HepG2 (cell line): ENCODE data around the gene ZNF526. TPM values are rescaled to one million over a fixed set of nuclear protein-coding genes. Genes with fewer than 3 reads are reported as not detected.

Experiments used
- BORCS8-MEF2B ChIP-seq: sonication (generic); formaldehyde crosslinking; IDR thresholded peaks from 2 replicates; pipeline ENCODE4 v1.8.0; 2022; ENCODE audit warnings: mild to moderate bottlenecking, missing genetic modification reagents
- FOXK2 ChIP-seq: fragments of 450-650 bp; IDR thresholded peaks from 2 replicates; pipeline ENCODE4 v1.6.1; 2016
- GABPA ChIP-seq, 2 experiments: IDR thresholded peaks; 2 replicates each; pipeline ENCODE4 v1.6.1; 2011 to 2016; ENCODE audit warnings: low read depth in 2 of 2, low read length in 1 of 2, missing biosample characterization in 1 of 2, missing genetic modification characterization in 1 of 2
- JUND ChIP-seq: sonication (generic); formaldehyde crosslinking; IDR thresholded peaks from 2 replicates; pipeline ENCODE4 v1.8.0; 2022; ENCODE audit warnings: mild to moderate bottlenecking, missing genetic modification reagents
- MIER3 ChIP-seq: IDR thresholded peaks from 2 replicates; pipeline ENCODE4 v1.6.1; 2016; ENCODE audit warnings: missing compliant biosample characterization, borderline replicate concordance
- NR2C2 ChIP-seq: sonication (generic); formaldehyde crosslinking; IDR thresholded peaks from 2 replicates; pipeline ENCODE4 v1.4.0; 2020; ENCODE audit warnings: missing genetic modification reagents, mild to moderate bottlenecking, moderate library complexity, borderline replicate concordance
- PAX8 ChIP-seq: sonication (generic); formaldehyde crosslinking; IDR thresholded peaks from 2 replicates; pipeline ENCODE4 v1.8.0; 2022; ENCODE audit warnings: mild to moderate bottlenecking, missing genetic modification reagents, borderline replicate concordance
- PHF8 ChIP-seq: sonication (generic); formaldehyde crosslinking; IDR thresholded peaks from 2 replicates; pipeline ENCODE4 v1.5.0; 2020; ENCODE audit warnings: missing genetic modification reagents
- PRPF4 ChIP-seq: fragments of 200-400 bp; formaldehyde crosslinking; IDR thresholded peaks from 2 replicates; pipeline ENCODE4 v1.6.1; 2016; ENCODE audit warnings: low read length, low read depth; ENCODE audit not compliant: poor library complexity, severe bottlenecking
- SNAPC2 ChIP-seq: sonication (generic); formaldehyde crosslinking; IDR thresholded peaks from 2 replicates; pipeline ENCODE4 v1.8.1; 2022; ENCODE audit warnings: mild to moderate bottlenecking, missing genetic modification reagents
- TCF12 ChIP-seq, 2 experiments: fragments of 450-650 bp in 1 of 2; sonication (generic) in 1 of 2; formaldehyde crosslinking in 1 of 2; IDR thresholded peaks; 2 replicates each; pipeline versions ENCODE4 v1.6.1 to v1.8.0; 2017 to 2022; ENCODE audit warnings: antibody characterized with exemption in 1 of 2, mild to moderate bottlenecking in 1 of 2, missing genetic modification reagents in 1 of 2, moderate library complexity in 1 of 2
- THAP11 ChIP-seq: IDR thresholded peaks from 2 replicates; pipeline ENCODE4 v1.6.1; 2016; ENCODE audit warnings: missing biosample characterization, missing genetic modification reagents
- ZBTB20 ChIP-seq: sonication (generic); formaldehyde crosslinking; IDR thresholded peaks from 2 replicates; pipeline ENCODE4 v1.8.1; 2023; ENCODE audit warnings: missing genetic modification reagents, low read depth, mild to moderate bottlenecking, borderline replicate concordance
- ZC3H4 ChIP-seq: sonication (generic); formaldehyde crosslinking; IDR thresholded peaks from 2 replicates; pipeline ENCODE4 v1.4.0; 2020; ENCODE audit warnings: missing genetic modification reagents, borderline replicate concordance
- ZFP90 ChIP-seq: sonication (generic); formaldehyde crosslinking; IDR thresholded peaks from 2 replicates; pipeline ENCODE4 v1.8.0; 2022; ENCODE audit warnings: missing genetic modification reagents, mild to moderate bottlenecking, inconsistent platforms, borderline replicate concordance
- ZNF121 ChIP-seq: sonication (generic); formaldehyde crosslinking; IDR thresholded peaks from 2 replicates; pipeline ENCODE4 v1.5.0; 2020; ENCODE audit warnings: mild to moderate bottlenecking, missing genetic modification reagents
- ZNF224 ChIP-seq: sonication (generic); formaldehyde crosslinking; IDR thresholded peaks from 2 replicates; pipeline ENCODE4 v1.5.0; 2020; ENCODE audit warnings: mild to moderate bottlenecking, missing genetic modification reagents
- ZNF225 ChIP-seq: sonication (generic); formaldehyde crosslinking; IDR thresholded peaks from 2 replicates; pipeline ENCODE4 v1.4.0; 2020; ENCODE audit warnings: mild to moderate bottlenecking, missing genetic modification reagents
- ZNF281 ChIP-seq: sonication (generic); formaldehyde crosslinking; IDR thresholded peaks from 2 replicates; pipeline ENCODE4 v1.4.0; 2020; ENCODE audit warnings: missing genetic modification reagents, borderline replicate concordance
- ZNF331 ChIP-seq: sonication (generic); formaldehyde crosslinking; IDR thresholded peaks from 2 replicates; pipeline ENCODE4 v1.4.0; 2020; ENCODE audit warnings: missing genetic modification reagents
- ZNF713 ChIP-seq: sonication (generic); formaldehyde crosslinking; IDR thresholded peaks from 2 replicates; pipeline ENCODE4 v1.4.0; 2020; ENCODE audit warnings: mild to moderate bottlenecking, missing genetic modification reagents
- ZNF724P ChIP-seq: sonication (generic); formaldehyde crosslinking; IDR thresholded peaks from 2 replicates; pipeline ENCODE4 v1.8.0; 2022; ENCODE audit warnings: missing genetic modification reagents, borderline replicate concordance
- ZNF746 ChIP-seq: sonication (generic); formaldehyde crosslinking; IDR thresholded peaks from 2 replicates; pipeline ENCODE4 v1.8.0; 2022; ENCODE audit warnings: mild to moderate bottlenecking, missing genetic modification reagents
- ZNF75D ChIP-seq: sonication (generic); formaldehyde crosslinking; IDR thresholded peaks from 2 replicates; pipeline ENCODE4 v1.8.1; 2023; ENCODE audit warnings: missing genetic modification reagents, mild to moderate bottlenecking, borderline replicate concordance
- ZNF792 ChIP-seq: IDR thresholded peaks from 2 replicates; pipeline ENCODE4 v1.6.1; 2016
- polyA plus RNA-seq, 8 experiments: library from polyadenylated mRNA; depleted of rRNA in 3 of 8; stranded (reverse) in 7 of 8; unstranded in 1 of 8; fragments of >200 nt; fragmentation: Illumina TruSeq in 4 of 8; extraction: Trizol in 4 of 8; gene quantifications; 2 replicates each; pipeline versions ENCODE4 v1.2.1 to v1.2.3, GENCODE V29; 2011 to 2016; ENCODE audit warnings: low read depth in 4 of 8, missing spikeins in 1 of 8, mixed read lengths in 1 of 8; ENCODE audit not compliant: insufficient read depth in 1 of 8
- total RNA-seq, 5 experiments: library from RNA; depleted of rRNA; stranded (reverse); fragments of >200 nt; fragmentation: Illumina TruSeq; extraction: Trizol; gene quantifications; 2 replicates each; pipeline ENCODE4 v1.2.3, GENCODE V29; 2016; ENCODE audit warnings: low read depth in 1 of 5
- TF ChIP-seq, protein P1 (sequence below): sonication (generic); formaldehyde crosslinking; IDR thresholded peaks from 2 replicates; pipeline ENCODE4 v1.4.0; 2020; ENCODE audit warnings: mild to moderate bottlenecking, missing genetic modification reagents

ZNF526 gene
- total and polyA plus RNA-seq, 2 of the 13 experiments (the other 11 are each of a cell fraction or from before 2014, with no cell fraction given), result 3.3 to 8.4 TPM

DNA sequence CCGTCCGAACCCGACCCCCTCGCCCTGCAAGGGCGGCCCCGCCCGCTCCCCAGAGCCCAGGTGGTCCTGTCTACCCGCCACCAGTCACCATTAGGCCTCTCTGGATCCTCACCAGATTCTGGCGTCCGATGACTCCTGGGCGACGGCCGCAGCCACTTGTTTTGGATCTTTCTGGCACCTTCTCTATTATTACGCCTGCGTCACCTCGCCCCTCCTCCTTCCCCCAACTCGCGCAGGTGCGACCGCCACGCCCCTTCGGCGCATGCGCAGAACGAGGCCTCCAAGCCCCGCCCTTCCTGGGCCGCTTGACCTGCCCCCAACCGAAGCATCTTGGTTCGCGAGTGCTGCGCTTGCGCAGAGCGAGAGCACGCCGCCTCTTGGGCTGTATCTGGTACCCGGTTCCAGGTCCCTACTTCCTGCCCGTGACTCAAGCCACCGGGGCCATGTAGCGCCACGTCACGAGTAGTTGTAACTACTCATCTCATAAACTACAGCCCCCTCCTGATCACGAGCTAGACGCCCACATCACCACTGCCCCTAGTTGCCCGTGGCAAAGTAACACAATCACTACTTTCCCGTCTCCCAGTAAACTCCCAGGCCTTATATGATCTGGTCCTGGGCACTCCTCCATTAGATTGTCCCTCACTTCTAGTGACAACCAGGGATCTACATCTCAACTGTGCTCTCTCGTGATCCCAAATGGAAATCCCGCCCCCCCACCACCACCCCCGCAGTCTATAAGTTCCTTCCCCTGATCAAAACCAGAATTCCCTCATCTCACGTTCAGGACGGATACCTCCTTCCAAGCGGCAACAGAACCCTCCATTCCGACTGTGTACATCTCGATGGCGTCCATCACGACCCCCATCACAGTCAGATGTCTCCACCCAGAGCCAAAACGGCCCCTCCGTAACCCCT, 2.3 kb upstream of the ZNF526 start, which contains the start of gene DEDD2 (continued):
- TF ChIP-seq NR2C2 (CRISPR knock-in tag) (peak; percentile 61), ZNF746 (CRISPR knock-in tag) (no peak), PAX8 (no peak), ZNF724P (CRISPR knock-in tag) (no peak), THAP11 (CRISPR knock-in tag) (peak; percentile 85), FOXK2 (no peak), SNAPC2 (CRISPR knock-in tag) (0 out of 2 replicates have a peak, but pooled peaks have one; percentile 69), ZNF792 (no peak), ZNF281 (CRISPR knock-in tag) (peak; percentile 48; the same call in 1 of the 2 replicates), ZC3H4 (CRISPR knock-in tag) (peak; percentile 47; the same call in 1 of the 2 replicates), ZNF713 (no peak), ZBTB20 (CRISPR knock-in tag) (no peak), ZFP90 (CRISPR knock-in tag) (no peak; the same call in 1 of the 2 replicates), ZNF225 (CRISPR knock-in tag) (no peak), TCF12 (IDR thresholded peaks at IDR 0.05) (no peak), TCF12 (CRISPR knock-in tag; IDR thresholded peaks at IDR 0.05) (no peak), BORCS8-MEF2B (no peak; the same call in none of the 2 replicates), PRPF4 (no peak), PHF8 (CRISPR knock-in tag) (peak; percentile 76), ZNF121 (CRISPR knock-in tag) (no peak), ZNF75D (CRISPR knock-in tag) (no peak), GABPA (IDR thresholded peaks at IDR 0.05; ENCODE audit: low read depth, low read length) (no peak), GABPA (CRISPR knock-in tag; IDR thresholded peaks at IDR 0.05; ENCODE audit: low read depth) (peak; percentile 61), ZNF331 (no peak), ZNF224 (CRISPR knock-in tag) (no peak), JUND (CRISPR knock-in tag) (no peak), MIER3 (no peak)
- TF ChIP-seq, protein P1, sequence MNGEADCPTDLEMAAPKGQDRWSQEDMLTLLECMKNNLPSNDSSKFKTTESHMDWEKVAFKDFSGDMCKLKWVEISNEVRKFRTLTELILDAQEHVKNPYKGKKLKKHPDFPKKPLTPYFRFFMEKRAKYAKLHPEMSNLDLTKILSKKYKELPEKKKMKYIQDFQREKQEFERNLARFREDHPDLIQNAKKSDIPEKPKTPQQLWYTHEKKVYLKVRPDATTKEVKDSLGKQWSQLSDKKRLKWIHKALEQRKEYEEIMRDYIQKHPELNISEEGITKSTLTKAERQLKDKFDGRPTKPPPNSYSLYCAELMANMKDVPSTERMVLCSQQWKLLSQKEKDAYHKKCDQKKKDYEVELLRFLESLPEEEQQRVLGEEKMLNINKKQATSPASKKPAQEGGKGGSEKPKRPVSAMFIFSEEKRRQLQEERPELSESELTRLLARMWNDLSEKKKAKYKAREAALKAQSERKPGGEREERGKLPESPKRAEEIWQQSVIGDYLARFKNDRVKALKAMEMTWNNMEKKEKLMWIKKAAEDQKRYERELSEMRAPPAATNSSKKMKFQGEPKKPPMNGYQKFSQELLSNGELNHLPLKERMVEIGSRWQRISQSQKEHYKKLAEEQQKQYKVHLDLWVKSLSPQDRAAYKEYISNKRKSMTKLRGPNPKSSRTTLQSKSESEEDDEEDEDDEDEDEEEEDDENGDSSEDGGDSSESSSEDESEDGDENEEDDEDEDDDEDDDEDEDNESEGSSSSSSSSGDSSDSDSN (CRISPR knock-in tag), result 0 out of 2 replicates have a peak, but pooled peaks have one; percentile 22
